ENCODE data around the gene BRIP1. TPM values are rescaled to one million over a fixed set of nuclear protein-coding genes. Genes with fewer than 3 reads are reported as not detected.

Gene BRIP1
- total RNA-seq, 4 donors from 2014 or later, result 0.13 to 0.42 (median 0.31) TPM

DNA sequence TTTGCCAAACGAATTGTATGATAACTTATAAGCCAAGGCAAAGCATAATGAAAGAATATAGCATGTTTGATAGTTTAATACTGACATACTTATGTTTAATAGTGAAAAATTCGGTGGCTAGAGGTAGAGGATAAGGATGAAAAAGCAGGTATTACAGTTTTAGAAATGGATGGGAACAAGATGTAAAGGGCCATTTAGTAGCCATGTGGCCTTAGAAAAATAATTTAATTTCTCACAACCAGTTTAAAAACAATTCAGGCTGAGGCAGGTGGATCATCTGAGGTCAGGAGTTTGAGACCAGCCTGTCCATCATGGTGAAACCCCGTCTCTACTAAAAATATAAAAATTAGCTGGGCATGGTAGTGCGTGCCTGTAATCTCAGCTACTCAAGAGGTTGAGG is 152.8 kb downstream of the BRIP1 start:
- no peak overlapping the region for H3K27ac ChIP-seq (replicated peaks in 1 of 4)
- TF ChIP-seq POLR2AphosphoS5 (IDR thresholded peaks at IDR 0.05), result no peak
- TF ChIP-seq, protein P1, sequence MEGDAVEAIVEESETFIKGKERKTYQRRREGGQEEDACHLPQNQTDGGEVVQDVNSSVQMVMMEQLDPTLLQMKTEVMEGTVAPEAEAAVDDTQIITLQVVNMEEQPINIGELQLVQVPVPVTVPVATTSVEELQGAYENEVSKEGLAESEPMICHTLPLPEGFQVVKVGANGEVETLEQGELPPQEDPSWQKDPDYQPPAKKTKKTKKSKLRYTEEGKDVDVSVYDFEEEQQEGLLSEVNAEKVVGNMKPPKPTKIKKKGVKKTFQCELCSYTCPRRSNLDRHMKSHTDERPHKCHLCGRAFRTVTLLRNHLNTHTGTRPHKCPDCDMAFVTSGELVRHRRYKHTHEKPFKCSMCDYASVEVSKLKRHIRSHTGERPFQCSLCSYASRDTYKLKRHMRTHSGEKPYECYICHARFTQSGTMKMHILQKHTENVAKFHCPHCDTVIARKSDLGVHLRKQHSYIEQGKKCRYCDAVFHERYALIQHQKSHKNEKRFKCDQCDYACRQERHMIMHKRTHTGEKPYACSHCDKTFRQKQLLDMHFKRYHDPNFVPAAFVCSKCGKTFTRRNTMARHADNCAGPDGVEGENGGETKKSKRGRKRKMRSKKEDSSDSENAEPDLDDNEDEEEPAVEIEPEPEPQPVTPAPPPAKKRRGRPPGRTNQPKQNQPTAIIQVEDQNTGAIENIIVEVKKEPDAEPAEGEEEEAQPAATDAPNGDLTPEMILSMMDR (IDR thresholded peaks at IDR 0.05), result no peak
- TF ChIP-seq EP300 (IDR thresholded peaks at IDR 0.05), result no peak
- no peak for TF ChIP-seq POLR2A (IDR thresholded peaks at IDR 0.05; ENCODE audit: low read depth)
- H3K4me1 ChIP-seq, result no peaks in the 10 kb centered on the region

DNA sequence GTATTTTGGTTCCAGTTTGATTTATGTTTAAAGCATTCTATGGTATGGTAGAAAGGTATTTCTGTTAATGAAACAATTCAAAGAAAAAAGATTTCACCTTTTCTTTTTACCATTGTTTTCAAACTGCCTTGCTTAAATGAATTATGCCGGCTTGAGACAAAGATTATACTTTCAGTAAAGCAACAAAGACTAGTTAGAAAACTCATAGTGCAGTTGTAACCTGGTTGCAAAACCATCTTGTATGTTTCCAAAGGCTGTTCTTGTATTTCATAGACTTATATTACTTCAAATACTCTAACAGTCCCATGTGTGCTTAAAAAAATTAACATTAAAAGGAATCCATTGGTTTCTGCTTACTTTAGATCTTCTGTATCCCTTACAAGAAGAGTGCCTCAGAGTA is 153.8 kb downstream of the BRIP1 start:
- Histone ChIP-seq H3K36me3 (no peaks in the 10 kb centered on the region), H3K9me3 (no peaks in the 10 kb centered on the region), H3K27ac (replicated peaks in 1 of 4) (no peak overlapping the region), H3K4me1 (no peaks in the 10 kb centered on the region), H3K27me3 (no peaks in the 10 kb centered on the region), H3K4me3 (no peak overlapping the region)
- TF ChIP-seq, protein P1 (IDR thresholded peaks at IDR 0.05), result no peak
- no peak for TF ChIP-seq POLR2A (IDR thresholded peaks at IDR 0.05; ENCODE audit: low read depth)
- no peak for TF ChIP-seq EP300 (IDR thresholded peaks at IDR 0.05)
- TF ChIP-seq POLR2AphosphoS5 (IDR thresholded peaks at IDR 0.05), result no peak
- no peak for DNase-seq (ENCODE audit: extremely low spot score)
- WGBS, result 92% methylated on average over 1 of the region's 1 CpG
- intact Hi-C loops (cut with DNase I), result no loop called here

More for the DNA sequence above, 152.8 kb downstream of the BRIP1 start:
- no peaks in the 10 kb centered on the region for H3K9me3 ChIP-seq
- no peak overlapping the region for H3K4me3 ChIP-seq
- 92% methylated on average over 4 of the region's 4 CpGs for WGBS
- no peaks in the 10 kb centered on the region for H3K27me3 ChIP-seq
- intact Hi-C loops (cut with DNase I), result no loop called here
- no peaks in the 10 kb centered on the region for H3K36me3 ChIP-seq
- DNase-seq (ENCODE audit: extremely low spot score), result no peak

DNA sequence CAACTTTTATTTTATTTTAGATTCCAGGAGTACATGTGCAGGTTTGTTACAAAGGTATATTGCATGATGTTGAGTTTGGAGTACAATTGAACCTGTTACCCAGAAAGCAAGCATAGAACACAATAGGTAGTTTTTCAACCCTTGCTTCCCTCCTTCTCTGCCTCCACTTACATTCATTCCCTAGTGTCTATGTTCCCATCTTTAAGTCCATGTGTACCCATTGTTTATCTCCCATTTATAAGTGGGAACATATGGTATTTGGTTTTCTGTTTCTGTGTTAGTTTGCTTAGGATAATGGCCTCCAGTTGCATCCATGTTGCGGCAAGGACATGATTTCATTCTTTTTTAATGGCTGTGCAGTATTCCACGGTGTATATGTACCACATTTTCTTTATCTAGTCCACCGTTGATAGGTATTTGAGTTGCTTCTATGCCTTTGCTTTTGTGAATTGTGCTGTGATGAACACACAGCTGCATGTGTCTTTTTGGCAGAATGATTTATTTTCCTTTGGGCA is 158.3 kb downstream of the BRIP1 start:
- no peak for DNase-seq (ENCODE audit: extremely low spot score)
- 98% methylated on average over 3 of the region's 3 CpGs for WGBS
- H3K27ac ChIP-seq (replicated peaks in 1 of 4), result no peak overlapping the region
- no peaks in the 10 kb centered on the region for H3K36me3 ChIP-seq
- TF ChIP-seq POLR2A (IDR thresholded peaks at IDR 0.05; ENCODE audit: low read depth) (no peak), POLR2AphosphoS5 (IDR thresholded peaks at IDR 0.05) (no peak), EP300 (IDR thresholded peaks at IDR 0.05) (no peak)
- TF ChIP-seq, protein P1 (IDR thresholded peaks at IDR 0.05), result no peak
- H3K9me3 ChIP-seq, result peaks cover 0 to 31% (median 22%) of the 10 kb centered on the region in 4 donors
- H3K4me1 ChIP-seq, result no peaks in the 10 kb centered on the region
- intact Hi-C loops (cut with DNase I), result no loop called here
- H3K27me3 ChIP-seq, result no peaks in the 10 kb centered on the region
- H3K4me3 ChIP-seq, result no peak overlapping the region

GRCh38 chr17:61702450-61702849 is 160.9 kb downstream of the BRIP1 start:
- H3K9me3 ChIP-seq, result peaks cover 0 to 52% (median 35%) of the 10 kb centered on the region in 4 donors
- no peak for DNase-seq (ENCODE audit: extremely low spot score)
- no peaks in the 10 kb centered on the region for H3K4me1 ChIP-seq
- WGBS, result 98% methylated on average over 3 of the region's 3 CpGs
- no peak overlapping the region for H3K4me3 ChIP-seq
- H3K27ac ChIP-seq (replicated peaks in 1 of 4), result no peak overlapping the region
- intact Hi-C loops (cut with DNase I), result no loop called here
- no peak for TF ChIP-seq EP300 (IDR thresholded peaks at IDR 0.05)
- TF ChIP-seq, protein P1 (IDR thresholded peaks at IDR 0.05), result no peak
- TF ChIP-seq POLR2A (IDR thresholded peaks at IDR 0.05; ENCODE audit: low read depth), result no peak
- TF ChIP-seq POLR2AphosphoS5 (IDR thresholded peaks at IDR 0.05), result no peak
- no peaks in the 10 kb centered on the region for H3K27me3 ChIP-seq
- H3K36me3 ChIP-seq, result no peaks in the 10 kb centered on the region

DNA sequence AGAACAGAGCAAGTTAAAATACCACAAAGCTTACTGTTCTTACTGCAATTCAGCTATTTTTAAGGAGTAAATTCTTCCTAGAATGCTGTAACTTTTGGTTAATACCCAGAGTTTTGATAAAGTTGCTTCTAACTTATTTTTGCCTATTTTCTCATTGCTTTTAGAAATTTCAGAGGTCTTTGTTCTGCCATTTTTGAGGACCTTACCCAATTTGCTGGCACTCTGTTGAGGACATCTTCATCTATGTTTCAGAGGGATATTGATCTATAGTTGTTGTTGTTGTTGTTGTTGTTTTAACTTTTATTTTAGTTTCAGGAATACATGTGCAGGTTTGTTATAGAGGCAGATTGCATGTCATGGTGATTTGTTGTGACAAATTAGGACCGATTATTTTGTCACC is 161.3 kb downstream of the BRIP1 start:
- no peaks in the 10 kb centered on the region for H3K27me3 ChIP-seq
- no peak overlapping the region for H3K4me3 ChIP-seq
- intact Hi-C loops (cut with DNase I), result no loop called here
- WGBS, result 100% methylated on average over 1 of the region's 1 CpG
- no peaks in the 10 kb centered on the region for H3K36me3 ChIP-seq
- no peak for TF ChIP-seq POLR2AphosphoS5 (IDR thresholded peaks at IDR 0.05)
- no peak for TF ChIP-seq POLR2A (IDR thresholded peaks at IDR 0.05; ENCODE audit: low read depth)
- TF ChIP-seq EP300 (IDR thresholded peaks at IDR 0.05), result no peak
- TF ChIP-seq, protein P1 (IDR thresholded peaks at IDR 0.05), result no peak
- H3K4me1 ChIP-seq, result no peaks in the 10 kb centered on the region
- no peak overlapping the region for H3K27ac ChIP-seq (replicated peaks in 1 of 4)
- no peak for DNase-seq (ENCODE audit: extremely low spot score)
- H3K9me3 ChIP-seq, result peaks cover 0 to 52% (median 35%) of the 10 kb centered on the region in 4 donors
